ENCODE results near the gene EIF3L. TPM values are rescaled to one million over a fixed set of nuclear protein-coding genes. Genes with fewer than 3 reads are reported as not detected.

The EIF3L gene
- total RNA-seq, 1 donor from 2014 or later: 725 TPM

DNA sequence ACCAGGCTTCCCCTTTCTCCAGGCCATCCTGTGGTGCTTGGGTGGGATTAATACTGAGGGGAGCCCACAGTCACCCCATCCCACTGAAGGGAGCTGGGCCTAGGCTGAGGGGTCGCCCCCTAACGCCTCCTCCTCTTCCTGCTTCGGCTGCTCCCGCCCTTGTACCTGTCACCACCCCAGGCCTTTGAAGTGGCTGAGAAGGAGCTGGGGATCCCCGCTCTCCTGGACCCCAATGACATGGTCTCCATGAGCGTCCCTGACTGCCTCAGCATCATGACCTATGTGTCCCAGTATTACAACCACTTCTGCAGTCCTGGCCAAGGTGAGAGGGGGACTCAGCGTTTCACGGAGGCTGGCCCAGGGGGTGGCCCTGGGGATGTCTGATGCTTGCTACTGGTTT, 63.0 kb downstream of the EIF3L start:
- no peaks in the 10 kb centered on the region for H3K36me3 Mint-ChIP-seq (ENCODE audit: low read depth)
- TF ChIP-seq, protein P1, sequence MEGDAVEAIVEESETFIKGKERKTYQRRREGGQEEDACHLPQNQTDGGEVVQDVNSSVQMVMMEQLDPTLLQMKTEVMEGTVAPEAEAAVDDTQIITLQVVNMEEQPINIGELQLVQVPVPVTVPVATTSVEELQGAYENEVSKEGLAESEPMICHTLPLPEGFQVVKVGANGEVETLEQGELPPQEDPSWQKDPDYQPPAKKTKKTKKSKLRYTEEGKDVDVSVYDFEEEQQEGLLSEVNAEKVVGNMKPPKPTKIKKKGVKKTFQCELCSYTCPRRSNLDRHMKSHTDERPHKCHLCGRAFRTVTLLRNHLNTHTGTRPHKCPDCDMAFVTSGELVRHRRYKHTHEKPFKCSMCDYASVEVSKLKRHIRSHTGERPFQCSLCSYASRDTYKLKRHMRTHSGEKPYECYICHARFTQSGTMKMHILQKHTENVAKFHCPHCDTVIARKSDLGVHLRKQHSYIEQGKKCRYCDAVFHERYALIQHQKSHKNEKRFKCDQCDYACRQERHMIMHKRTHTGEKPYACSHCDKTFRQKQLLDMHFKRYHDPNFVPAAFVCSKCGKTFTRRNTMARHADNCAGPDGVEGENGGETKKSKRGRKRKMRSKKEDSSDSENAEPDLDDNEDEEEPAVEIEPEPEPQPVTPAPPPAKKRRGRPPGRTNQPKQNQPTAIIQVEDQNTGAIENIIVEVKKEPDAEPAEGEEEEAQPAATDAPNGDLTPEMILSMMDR (conservative IDR thresholded peaks at IDR 0.05): no peak
- no peak overlapping the region for H3K4me3 Mint-ChIP-seq
- peak overlapping the region; percentile 27 for H3K27ac Mint-ChIP-seq (ENCODE audit: unreplicated experiment)
- H3K4me1 Mint-ChIP-seq: peaks cover 39% of the 10 kb centered on the region
- no peaks in the 10 kb centered on the region for H3K27me3 Mint-ChIP-seq (ENCODE audit: low read depth)
- no peak for DNase-seq (ENCODE audit: low read depth, low spot score)
- no peaks in the 10 kb centered on the region for H3K9me3 Mint-ChIP-seq

DNA sequence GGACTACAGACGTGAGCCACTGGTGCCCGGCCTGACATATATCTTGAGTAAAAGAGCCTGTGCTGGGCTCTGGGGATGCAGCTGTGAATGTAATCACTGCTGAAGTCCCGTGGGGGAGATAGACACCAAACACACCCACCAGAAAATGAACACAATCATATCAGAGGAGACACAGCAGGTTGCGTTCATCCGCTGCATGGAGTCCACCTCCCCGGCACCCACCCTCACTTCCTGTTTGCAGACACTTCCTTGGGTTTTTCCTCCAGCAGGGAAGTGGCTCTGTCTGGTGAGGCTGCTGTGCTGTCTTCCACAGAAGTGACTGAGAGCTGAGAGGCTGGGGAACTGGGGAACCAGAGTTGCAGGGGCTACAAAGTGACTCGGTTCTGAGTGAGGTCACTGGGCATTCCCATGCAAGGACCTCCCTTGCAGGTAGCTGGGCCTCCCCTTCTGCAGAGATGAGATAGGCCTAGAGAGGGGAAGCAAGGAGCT, 64.1 kb downstream of the EIF3L start:
- no peaks in the 10 kb centered on the region for H3K9me3 Mint-ChIP-seq
- no peak for DNase-seq (ENCODE audit: low read depth, low spot score)
- H3K36me3 Mint-ChIP-seq (ENCODE audit: low read depth): no peaks in the 10 kb centered on the region
- TF ChIP-seq, protein P1 (conservative IDR thresholded peaks at IDR 0.05): no peak
- no peak overlapping the region for H3K27ac Mint-ChIP-seq (ENCODE audit: unreplicated experiment)
- H3K4me1 Mint-ChIP-seq: peaks cover 30% of the 10 kb centered on the region
- no peak overlapping the region for H3K4me3 Mint-ChIP-seq
- no peaks in the 10 kb centered on the region for H3K27me3 Mint-ChIP-seq (ENCODE audit: low read depth)

DNA sequence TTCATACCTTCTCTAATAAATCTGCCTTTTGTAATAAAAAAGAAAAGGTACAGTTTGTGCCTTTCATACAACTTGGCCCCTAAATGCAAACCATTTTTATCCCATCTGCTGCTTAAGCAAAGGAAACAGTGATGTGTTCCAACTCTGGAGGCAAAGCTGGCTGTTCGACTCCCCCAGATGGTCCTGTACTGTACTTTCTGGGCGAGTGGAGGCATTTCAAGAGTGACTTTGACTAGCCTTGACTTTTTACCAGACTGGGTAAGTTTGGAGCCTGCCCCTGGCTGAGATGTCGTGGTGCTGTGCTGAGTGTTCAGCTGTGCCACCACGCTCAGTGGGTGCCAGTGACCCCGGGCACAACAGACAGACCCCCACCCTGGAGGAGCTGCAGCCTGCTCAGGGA, 67.1 kb downstream of the EIF3L start:
- TF ChIP-seq, protein P1 (conservative IDR thresholded peaks at IDR 0.05): no peak
- H3K27ac Mint-ChIP-seq (ENCODE audit: unreplicated experiment): no peak overlapping the region
- peaks cover 6% of the 10 kb centered on the region for H3K4me1 Mint-ChIP-seq
- H3K36me3 Mint-ChIP-seq (ENCODE audit: low read depth): no peaks in the 10 kb centered on the region
- H3K9me3 Mint-ChIP-seq: no peaks in the 10 kb centered on the region
- DNase-seq (ENCODE audit: low read depth, low spot score): no peak
- H3K27me3 Mint-ChIP-seq (ENCODE audit: low read depth): no peaks in the 10 kb centered on the region
- no peak overlapping the region for H3K4me3 Mint-ChIP-seq

DNA sequence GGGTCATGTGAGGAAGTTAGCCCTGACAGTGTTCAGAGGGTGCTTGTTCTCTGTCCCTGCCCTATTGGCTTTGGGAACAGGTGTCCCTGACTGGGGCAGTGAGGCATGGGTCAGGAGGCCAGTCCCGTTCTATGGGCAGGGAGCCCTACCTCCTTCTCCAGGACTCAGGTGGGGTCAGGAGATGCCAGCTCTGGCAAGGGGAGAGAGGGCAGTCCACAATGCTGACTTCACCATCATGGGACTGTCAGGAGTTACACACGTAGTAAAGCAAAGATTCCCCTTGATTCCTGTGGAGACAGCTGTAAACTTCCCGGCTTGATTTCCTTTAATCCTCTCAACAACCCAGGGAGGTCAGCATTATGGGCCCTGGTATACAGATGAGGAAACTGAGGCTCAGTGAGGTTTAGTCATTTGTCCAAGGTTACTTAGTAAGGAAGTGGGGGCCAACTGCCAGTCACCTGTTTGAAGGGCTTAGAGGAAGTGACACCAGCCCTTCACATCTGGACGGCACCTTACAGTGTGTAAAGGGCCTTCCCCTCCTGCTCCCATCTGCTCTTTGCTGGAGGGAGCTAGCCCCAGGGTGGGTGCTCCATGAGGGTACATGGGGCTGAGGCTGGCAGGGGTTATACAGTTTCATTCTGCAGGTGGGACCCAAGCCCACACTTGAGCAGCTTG, 68.8 kb downstream of the EIF3L start:
- no peak for DNase-seq (ENCODE audit: low read depth, low spot score)
- no peaks in the 10 kb centered on the region for H3K4me1 Mint-ChIP-seq
- TF ChIP-seq, protein P1 (conservative IDR thresholded peaks at IDR 0.05): no peak
- no peaks in the 10 kb centered on the region for H3K9me3 Mint-ChIP-seq
- no peaks in the 10 kb centered on the region for H3K27me3 Mint-ChIP-seq (ENCODE audit: low read depth)
- no peaks in the 10 kb centered on the region for H3K36me3 Mint-ChIP-seq (ENCODE audit: low read depth)
- no peak overlapping the region for H3K4me3 Mint-ChIP-seq
- H3K27ac Mint-ChIP-seq (ENCODE audit: unreplicated experiment): no peak overlapping the region

GRCh38 chr22:37918580-37919270, 69.5 kb downstream of the EIF3L start:
- no peak overlapping the region for H3K27ac Mint-ChIP-seq (ENCODE audit: unreplicated experiment)
- H3K27me3 Mint-ChIP-seq (ENCODE audit: low read depth): no peaks in the 10 kb centered on the region
- H3K4me3 Mint-ChIP-seq: no peak overlapping the region
- no peaks in the 10 kb centered on the region for H3K36me3 Mint-ChIP-seq (ENCODE audit: low read depth)
- H3K9me3 Mint-ChIP-seq: no peaks in the 10 kb centered on the region
- H3K4me1 Mint-ChIP-seq: no peaks in the 10 kb centered on the region
- TF ChIP-seq, protein P1 (conservative IDR thresholded peaks at IDR 0.05): no peak
- DNase-seq (ENCODE audit: low read depth, low spot score): no peak

Data from neural crest cell (in vitro differentiated cells).